Astrocyte (in vitro differentiated cells and primary cell): Measurements from ENCODE around the gene SPIN1.

Source experiments
- CTCF ChIP-seq: IDR thresholded peaks from 2 replicates; pipeline ENCODE4 v1.5.1; 2011; ENCODE audit warnings: low read depth, mild to moderate bottlenecking, inconsistent platforms, low read length, moderate library complexity; ENCODE audit not compliant: insufficient read depth
- EZH2 ChIP-seq: IDR thresholded peaks from 2 replicates; pipeline ENCODE4 v1.6.1; 2012; ENCODE audit warnings: mild to moderate bottlenecking, low read length, inconsistent platforms; ENCODE audit not compliant: insufficient read depth

- TF ChIP-seq CTCF (no peak), EZH2 (no peak)
Observed at GRCh38 chr9:88379352-88379751, 8.9 kb upstream of the SPIN1 start.
